Ishikawa (cell line): ENCODE measurements around the gene LNPEP.
A peak's percentile ranks its signal among the peaks of the same experiment; 100 is the strongest.

ENCODE experiments used
- CEBPB ChIP-seq: IDR thresholded peaks from 2 replicates; pipeline ENCODE4 v1.6.1; 2012
- CREB1 ChIP-seq: IDR thresholded peaks from 2 replicates; pipeline ENCODE4 v1.6.1; 2012; ENCODE audit warnings: low read depth
- EGR1 ChIP-seq: IDR thresholded peaks from 2 replicates; pipeline ENCODE4 v1.6.1; 2012
- EP300 ChIP-seq: IDR thresholded peaks from 2 replicates; pipeline ENCODE4 v1.6.1; 2012; ENCODE audit warnings: borderline replicate concordance
- FOXM1 ChIP-seq: IDR thresholded peaks from 2 replicates; pipeline ENCODE4 v1.6.1; 2012; ENCODE audit warnings: low read depth, borderline replicate concordance
- MAX ChIP-seq: IDR thresholded peaks from 2 replicates; pipeline ENCODE4 v1.6.1; 2012
- NFIC ChIP-seq: IDR thresholded peaks from 2 replicates; pipeline ENCODE4 v1.6.1; 2012
- RAD21 ChIP-seq: IDR thresholded peaks from 2 replicates; pipeline ENCODE4 v1.6.1; 2012; ENCODE audit warnings: low read depth
- REST ChIP-seq: IDR thresholded peaks from 2 replicates; pipeline ENCODE4 v1.6.1; 2012; ENCODE audit warnings: low read depth, mild to moderate bottlenecking
- TAF1 ChIP-seq: IDR thresholded peaks from 2 replicates; pipeline ENCODE4 v1.6.1; 2012; ENCODE audit warnings: low read depth, mild to moderate bottlenecking
- TCF12 ChIP-seq: IDR thresholded peaks from 2 replicates; pipeline ENCODE4 v1.6.1; 2012; ENCODE audit warnings: low read depth
- TEAD4 ChIP-seq: IDR thresholded peaks from 2 replicates; pipeline ENCODE4 v1.6.1; 2012
- USF1 ChIP-seq: IDR thresholded peaks from 2 replicates; pipeline ENCODE4 v1.6.1; 2012
- YY1 ChIP-seq: IDR thresholded peaks from 2 replicates; pipeline ENCODE4 v1.6.1; 2012; ENCODE audit warnings: low read depth
- ZBTB7A ChIP-seq: IDR thresholded peaks from 2 replicates; pipeline ENCODE4 v1.6.1; 2012; ENCODE audit warnings: low read depth

LNPEP gene

GRCh38 chr5:96942078-96942477 lies 6.2 kb downstream of the LNPEP start:
- no peak for TF ChIP-seq FOXM1
- no peak for TF ChIP-seq RAD21
- TF ChIP-seq ZBTB7A, result no peak
- no peak for TF ChIP-seq USF1
- TF ChIP-seq CEBPB, result no peak
- no peak for TF ChIP-seq REST
- TF ChIP-seq NFIC, result no peak
- no peak for TF ChIP-seq TCF12
- TF ChIP-seq MAX, result no peak
- no peak for TF ChIP-seq CREB1
- TF ChIP-seq EGR1, result no peak
- TF ChIP-seq TEAD4, result no peak

DNA sequence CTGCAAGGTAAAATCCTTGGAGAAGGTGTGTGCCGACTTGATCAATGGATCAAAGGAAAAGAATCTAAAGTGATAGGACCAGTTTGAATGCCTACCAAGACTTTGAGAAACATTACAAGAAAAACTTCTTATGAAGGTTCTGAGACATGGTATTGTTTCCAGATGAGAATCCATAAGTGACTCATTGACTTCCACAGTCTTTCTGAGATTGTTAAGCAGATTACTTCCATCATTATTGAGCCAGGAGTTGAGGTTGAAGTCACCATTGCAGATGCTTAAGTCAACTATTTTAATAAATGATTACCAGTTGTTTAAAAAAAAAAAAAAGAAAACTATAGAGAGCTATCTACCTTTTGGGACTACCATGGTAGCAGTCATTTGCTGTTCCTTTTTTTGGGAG lies 7.0 kb downstream of the LNPEP start:
- TF ChIP-seq NFIC, result no peak
- TF ChIP-seq CEBPB, result no peak
- TF ChIP-seq TEAD4, result no peak
- no peak for TF ChIP-seq RAD21
- no peak for TF ChIP-seq FOXM1
- TF ChIP-seq REST, result no peak
- TF ChIP-seq EP300, result no peak
- no peak for TF ChIP-seq TAF1
- no peak for TF ChIP-seq TCF12
- TF ChIP-seq USF1, result no peak

DNA sequence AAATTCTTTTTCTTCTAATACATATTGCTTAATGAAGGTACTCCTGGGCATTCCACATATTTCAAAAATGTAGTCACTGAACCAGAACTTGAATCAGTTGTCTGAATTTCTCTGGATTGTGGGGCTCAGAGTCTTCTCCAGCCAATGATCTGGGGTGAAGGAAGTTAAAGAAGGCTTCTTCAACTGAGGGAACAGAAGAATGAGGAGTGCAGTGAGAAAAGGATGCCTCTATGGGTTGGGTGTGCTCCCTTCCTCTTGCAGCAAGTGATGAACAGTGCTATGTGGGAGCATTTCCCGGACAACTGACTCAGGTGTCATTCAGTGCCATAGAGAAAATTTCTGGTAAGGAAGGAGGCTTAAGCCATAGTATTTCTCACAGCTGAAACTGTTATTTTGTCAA lies 7.9 kb downstream of the LNPEP start:
- TF ChIP-seq TAF1 (no peak), CEBPB (0 out of 2 replicates have a peak, but pooled peaks have one; percentile 49)

DNA sequence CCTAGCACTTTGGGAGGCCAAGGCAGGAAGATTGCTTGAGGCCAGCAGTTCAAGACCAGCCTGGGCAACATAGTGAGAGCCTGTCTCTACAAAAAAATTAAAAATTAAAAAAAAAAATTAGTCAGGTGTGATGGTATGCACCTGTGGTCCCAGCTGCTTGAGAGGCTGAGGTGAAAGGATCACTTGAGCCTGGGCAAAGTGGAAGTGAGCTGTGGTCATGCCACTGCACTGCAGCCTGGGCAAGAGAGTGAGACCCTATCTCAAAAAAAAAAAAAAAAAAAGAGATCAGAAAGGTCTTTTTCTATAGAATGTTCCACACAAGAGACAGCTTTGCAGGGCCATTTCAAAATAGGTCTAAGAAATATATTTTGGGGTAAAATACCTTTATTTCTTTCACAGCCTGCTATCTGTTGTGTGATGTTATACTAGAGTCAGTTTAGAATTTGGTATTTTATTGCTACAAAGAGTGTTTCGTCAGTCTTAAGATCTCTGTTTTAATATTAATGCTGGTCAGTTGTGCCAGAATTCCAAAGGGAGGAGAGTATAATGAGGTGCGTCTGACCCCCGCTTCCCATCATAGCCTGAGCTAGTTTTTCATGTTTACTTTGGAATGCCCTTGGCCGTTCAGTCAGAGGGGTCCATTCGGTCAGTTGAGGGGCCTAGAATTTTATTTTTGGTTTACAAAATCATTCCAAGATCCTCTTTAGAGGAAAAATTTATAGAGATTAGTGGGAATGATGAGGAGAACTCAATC lies 9.4 kb downstream of the LNPEP start:
- TF ChIP-seq NFIC, result no peak
- no peak for TF ChIP-seq TAF1
- TF ChIP-seq EGR1, result no peak
- TF ChIP-seq TEAD4, result no peak
- no peak for TF ChIP-seq REST
- TF ChIP-seq TCF12, result no peak
- TF ChIP-seq ZBTB7A, result no peak
- TF ChIP-seq CEBPB, result no peak
- no peak for TF ChIP-seq MAX
- no peak for TF ChIP-seq USF1
- no peak for TF ChIP-seq CREB1
- TF ChIP-seq RAD21, result no peak
- no peak for TF ChIP-seq FOXM1
- TF ChIP-seq EP300, result no peak
- TF ChIP-seq YY1, result no peak
